Caco-2 (cell line): ENCODE measurements around the gene PLA2G1B. TPM values are rescaled to one million over a fixed set of nuclear protein-coding genes. Genes with fewer than 3 reads are reported as not detected.

Source experiments
- BruUV-seq: library from RNA; stranded (reverse); fragments of 400-500 nt; replicated peaks from 2 replicates; lab custom pipeline; 2021; lab: Mats Ljungman, UMichigan
- CTCF ChIA-PET: fragments of 300-600 bp; sonication (Branson Sonifier 250); formaldehyde crosslinking; loops from one replicate; lab custom pipeline; 2022; ENCODE audit warnings: antibody characterized with exemption; lab: Charles Lee
- POLR2A ChIA-PET: fragments of 300-600 bp; sonication (Branson Sonifier 250); formaldehyde crosslinking; loops from one replicate; lab custom pipeline; 2022; ENCODE audit warnings: antibody characterized with exemption; lab: Charles Lee
- DNase-seq, 2 experiments: peaks; one replicate each; pipeline versions ENCODE4 v3.0.0 to v3.0.0-alpha.2; 2020 to 2022
- H3K27me3 ChIP-seq: replicated peaks from 2 replicates; pipeline ENCODE4 v1.6.0; 2011; ENCODE audit warnings: low read length; ENCODE audit not compliant: control insufficient read depth, insufficient read depth
- H3K36me3 ChIP-seq: 2 replicates; pipeline ENCODE4 v1.5.1; 2011; ENCODE audit warnings: low read length; ENCODE audit not compliant: control insufficient read depth, insufficient read depth
- H3K4me1 ChIP-seq: fragments of 250-450 bp; sonication (Bioruptor Pico); 2 replicates; pipeline ENCODE4 v1.5.1; 2020; ENCODE audit warnings: mild to moderate bottlenecking
- H3K4me3 ChIP-seq: 2 replicates; pipeline ENCODE4 v1.5.1; 2011; ENCODE audit warnings: low read depth, mild to moderate bottlenecking, control low read depth, low read length
- H3K9me3 ChIP-seq: fragments of 250-450 bp; sonication (Bioruptor Pico); 2 replicates; pipeline ENCODE4 v1.5.1; 2020; ENCODE audit warnings: mild to moderate bottlenecking, moderate library complexity
- H3K27ac Mint-ChIP-seq: one replicate; pipeline ENCODE4 v1.8.0; 2022; ENCODE audit warnings: mixed read lengths; ENCODE audit not compliant: unreplicated experiment
- H3K27me3 Mint-ChIP-seq: one replicate; pipeline ENCODE4 v1.8.0; 2022; ENCODE audit warnings: mixed read lengths; ENCODE audit not compliant: insufficient read depth, unreplicated experiment
- H3K36me3 Mint-ChIP-seq: one replicate; pipeline ENCODE4 v1.8.0; 2022; ENCODE audit warnings: mild to moderate bottlenecking, mixed read lengths; ENCODE audit not compliant: insufficient read depth, unreplicated experiment
- H3K4me1 Mint-ChIP-seq: one replicate; pipeline ENCODE4 v1.8.0; 2022; ENCODE audit warnings: low read depth, mixed read lengths; ENCODE audit not compliant: unreplicated experiment
- H3K4me3 Mint-ChIP-seq: one replicate; pipeline ENCODE4 v1.8.0; 2022; ENCODE audit warnings: mild to moderate bottlenecking, moderate library complexity, mixed read lengths; ENCODE audit not compliant: unreplicated experiment
- H3K9me3 Mint-ChIP-seq: one replicate; pipeline ENCODE4 v1.8.0; 2022; ENCODE audit warnings: mixed read lengths; ENCODE audit not compliant: unreplicated experiment
- CTCF ChIP-seq, 2 experiments: fragments of 200-600 bp in 1 of 2; IDR thresholded peaks; 1 replicate in 1 of 2; 2 replicates in 1 of 2; pipeline versions ENCODE4 v1.5.1 to v1.8.0; 2011 to 2022; ENCODE audit warnings: antibody characterized with exemption in 1 of 2, control low read depth in 1 of 2, inconsistent platforms in 1 of 2, low read depth in 1 of 2, low read length in 1 of 2, mild to moderate bottlenecking in 1 of 2, moderate library complexity in 1 of 2; ENCODE audit not compliant: insufficient read depth in 1 of 2, severe bottlenecking in 1 of 2, unreplicated experiment in 1 of 2
- intact Hi-C: fragments of 100-400 bp; cut with micrococcal nuclease; formaldehyde crosslinking; loops from one replicate; pipeline ENCODE4 v1.10.0; 2022; ENCODE audit not compliant: unreplicated experiment
- total RNA-seq: library from RNA; stranded (reverse); gene quantifications from 2 replicates; pipeline ENCODE4 v1.2.3, GENCODE V29; 2022

PLA2G1B gene
- total RNA-seq, 1 experiment from 2014 or later = not detected

GRCh38 chr12:120343692-120344091 lies 16.1 kb upstream of the PLA2G1B start:
- no peak for DNase-seq
- Histone ChIP-seq H3K9me3 (no peaks in the 10 kb centered on the region; the same call in 1 of the 2 replicates), H3K4me1 (no peaks in the 10 kb centered on the region), H3K36me3 (no peaks in the 10 kb centered on the region), H3K4me3 (no peak overlapping the region), H3K27me3 (no peaks in the 10 kb centered on the region)
- H3K9me3 Mint-ChIP-seq = peaks cover 4% of the 10 kb centered on the region
- no peak overlapping the region for H3K4me3 Mint-ChIP-seq
- peaks cover 19% of the 10 kb centered on the region for H3K36me3 Mint-ChIP-seq
- H3K27me3 Mint-ChIP-seq = no peaks in the 10 kb centered on the region
- ChIA-PET POLR2A (no interaction called here), CTCF (no interaction called here)
- no peak for TF ChIP-seq CTCF (IDR thresholded peaks at IDR 0.05; ENCODE audit: insufficient read depth in 1 of 2, low read depth in 1 of 2, low read length in 1 of 2, severe bottlenecking in 1 of 2, unreplicated experiment in 1 of 2)
- H3K4me1 Mint-ChIP-seq = no peaks in the 10 kb centered on the region
- no TSS peak for BruUV-seq
- H3K27ac Mint-ChIP-seq = no peak overlapping the region
- intact Hi-C loops = no loop called here

GRCh38 chr12:120343039-120343537 lies 15.5 kb upstream of the PLA2G1B start:
- TF ChIP-seq CTCF (IDR thresholded peaks at IDR 0.05; ENCODE audit: insufficient read depth in 1 of 2, low read depth in 1 of 2, low read length in 1 of 2, severe bottlenecking in 1 of 2, unreplicated experiment in 1 of 2) = no peak
- Mint-ChIP-seq H3K27ac (no peak overlapping the region), H3K36me3 (peaks cover 19% of the 10 kb centered on the region), H3K4me1 (no peaks in the 10 kb centered on the region), H3K27me3 (no peaks in the 10 kb centered on the region), H3K9me3 (peaks cover 10% of the 10 kb centered on the region), H3K4me3 (no peak overlapping the region)
- POLR2A ChIA-PET = no interaction called here
- DNase-seq = no peak
- H3K4me3 ChIP-seq = no peak overlapping the region
- intact Hi-C loops = no loop called here
- CTCF ChIA-PET = no interaction called here
- H3K36me3 ChIP-seq = no peaks in the 10 kb centered on the region
- no peaks in the 10 kb centered on the region for H3K27me3 ChIP-seq
- no peaks in the 10 kb centered on the region for H3K4me1 ChIP-seq
- H3K9me3 ChIP-seq = peaks cover 5% of the 10 kb centered on the region
- BruUV-seq = no TSS peak

- Mint-ChIP-seq H3K4me3 (no peak overlapping the region), H3K36me3 (peaks cover 23% of the 10 kb centered on the region), H3K27me3 (no peaks in the 10 kb centered on the region), H3K9me3 (peaks cover 17% of the 10 kb centered on the region), H3K27ac (no peak overlapping the region), H3K4me1 (no peaks in the 10 kb centered on the region)
- ChIA-PET POLR2A (no interaction called here), CTCF (interaction anchor here (0.6 kb wide), 1 partner anchor 98 kb away, joined by 3 read pairs; no protein-coding TSS in a partner anchor)
- no peak for TF ChIP-seq CTCF (IDR thresholded peaks at IDR 0.05; ENCODE audit: insufficient read depth in 1 of 2, low read depth in 1 of 2, low read length in 1 of 2, severe bottlenecking in 1 of 2, unreplicated experiment in 1 of 2)
- intact Hi-C loops = no loop called here
- H3K27me3 ChIP-seq = no peaks in the 10 kb centered on the region
- no peaks in the 10 kb centered on the region for H3K4me1 ChIP-seq
- DNase-seq = no peak
- H3K9me3 ChIP-seq = peaks cover 12% of the 10 kb centered on the region
- no TSS peak for BruUV-seq
- H3K36me3 ChIP-seq = no peaks in the 10 kb centered on the region
- H3K4me3 ChIP-seq = no peak overlapping the region
Measured at GRCh38 chr12:120342175-120343038, 14.8 kb upstream of the PLA2G1B start.
